SH-SY5Y (cell line): ENCODE results near the gene SLC25A21.

Experiments
- GATA2 ChIP-seq: IDR thresholded peaks from 2 replicates; pipeline ENCODE4 v1.6.1; 2011; ENCODE audit warnings: mild to moderate bottlenecking, low read depth, low read length
- GATA3 ChIP-seq: IDR thresholded peaks from 2 replicates; pipeline ENCODE4 v1.6.1; 2011; ENCODE audit warnings: low read depth, mild to moderate bottlenecking, low read length, moderate library complexity

DNA sequence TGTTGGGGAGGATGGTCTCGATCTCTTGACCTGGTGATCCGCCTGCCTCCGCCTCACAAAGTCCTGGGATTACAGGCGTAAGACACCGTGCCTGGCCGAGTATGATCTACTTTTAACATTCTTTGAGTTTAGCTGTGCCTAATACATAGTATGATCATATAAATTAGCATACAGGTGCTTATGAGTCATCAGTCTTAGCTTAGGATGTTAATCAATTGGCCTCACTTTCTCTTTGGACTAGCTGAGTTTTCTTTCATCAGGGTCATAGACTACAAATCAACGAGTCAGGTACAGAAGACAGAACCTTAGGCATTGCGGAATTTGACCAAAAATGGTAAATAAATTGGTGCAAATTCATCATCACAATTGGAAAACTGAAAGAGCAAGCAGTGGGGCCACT, 2.2 kb downstream of the SLC25A21 start:
- TF ChIP-seq GATA2, result no peak
- no peak for TF ChIP-seq GATA3
